Lower leg skin (tissue), 4 donors: ENCODE data around the gene SPATA31C1. TPM values are rescaled to one million over a fixed set of nuclear protein-coding genes. Genes with fewer than 3 reads are reported as not detected.

Experiments used
- DNase-seq, 2 donors: peaks; one replicate each; pipeline ENCODE4 v3.0.0-alpha.2; 2019; ENCODE audit warnings: low spot score in 2 of 2
- H3K4me3 ChIP-seq: fragments of 200-600 bp; sonication (generic); 2 replicates; pipeline ENCODE4 v1.5.1; 2017; ENCODE audit warnings: mild to moderate bottlenecking, low read depth; ENCODE audit not compliant: poor library complexity, severe bottlenecking
- POLR2A ChIP-seq, 2 donors: fragments of 450-650 bp; IDR thresholded peaks; one replicate each; pipeline ENCODE4 v1.6.1; 2016 to 2017; ENCODE audit warnings: antibody characterized with exemption in 2 of 2, mild to moderate bottlenecking in 1 of 2, moderate library complexity in 1 of 2
- WGBS, 2 donors: methylation state at CpG; one replicate each; pipeline ENCODE4 v1.1.5; 2018; 5-methylcytosine and 5-hydroxymethylcytosine counted together
- intact Hi-C: fragments of 100-400 bp; cut with DNase I; formaldehyde crosslinking; loops from one replicate; pipeline ENCODE4 v1.15.0; 2023; ENCODE audit warnings: low total_unique reads
- total RNA-seq, 4 donors: library from RNA; depleted of rRNA; stranded (reverse); fragments of >200 nt; gene quantifications; one replicate each; pipeline ENCODE4 v1.1.0, GENCODE V29; 2016
- TF ChIP-seq, protein P1 (sequence below), 3 donors: fragments of 450-650 bp; IDR thresholded peaks; one replicate each; pipeline ENCODE4 v1.5.1; 2016; ENCODE audit warnings: antibody characterized with exemption in 3 of 3, mild to moderate bottlenecking in 3 of 3, moderate library complexity in 2 of 3

SPATA31C1 gene
- total RNA-seq, 4 donors from 2014 or later, result not detected

DNA sequence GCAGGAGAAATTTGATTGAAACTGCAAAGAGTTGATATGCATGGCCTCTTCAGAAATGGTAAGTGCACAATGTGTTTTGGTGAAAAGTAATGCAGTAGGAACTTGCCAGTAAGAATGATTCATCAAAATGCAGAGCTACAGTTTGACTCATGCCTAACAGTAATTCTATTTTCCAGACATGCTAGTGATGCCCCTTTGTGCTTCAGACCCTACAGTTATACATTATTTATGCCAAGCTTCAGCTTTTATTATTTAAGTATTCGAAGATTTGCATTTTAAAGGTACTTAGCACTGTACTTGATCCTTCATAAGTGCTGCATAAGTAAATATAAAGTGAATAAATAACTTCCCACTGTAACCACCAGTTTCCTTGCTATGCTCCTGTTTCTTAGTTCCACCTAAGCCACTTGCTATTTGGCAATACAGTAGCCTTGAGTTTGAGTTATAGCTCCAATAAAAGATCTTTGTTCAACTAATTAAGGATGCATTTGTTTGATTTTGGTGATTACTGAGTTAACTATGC, 38.7 kb upstream of the SPATA31C1 start:
- DNase-seq, result no peak
- intact Hi-C loops, result no loop called here
- no peak overlapping the region for H3K4me3 ChIP-seq
- WGBS, 2 donors, result 83 to 94% methylated on average over 1 of the region's 1 CpG
- TF ChIP-seq, protein P1, sequence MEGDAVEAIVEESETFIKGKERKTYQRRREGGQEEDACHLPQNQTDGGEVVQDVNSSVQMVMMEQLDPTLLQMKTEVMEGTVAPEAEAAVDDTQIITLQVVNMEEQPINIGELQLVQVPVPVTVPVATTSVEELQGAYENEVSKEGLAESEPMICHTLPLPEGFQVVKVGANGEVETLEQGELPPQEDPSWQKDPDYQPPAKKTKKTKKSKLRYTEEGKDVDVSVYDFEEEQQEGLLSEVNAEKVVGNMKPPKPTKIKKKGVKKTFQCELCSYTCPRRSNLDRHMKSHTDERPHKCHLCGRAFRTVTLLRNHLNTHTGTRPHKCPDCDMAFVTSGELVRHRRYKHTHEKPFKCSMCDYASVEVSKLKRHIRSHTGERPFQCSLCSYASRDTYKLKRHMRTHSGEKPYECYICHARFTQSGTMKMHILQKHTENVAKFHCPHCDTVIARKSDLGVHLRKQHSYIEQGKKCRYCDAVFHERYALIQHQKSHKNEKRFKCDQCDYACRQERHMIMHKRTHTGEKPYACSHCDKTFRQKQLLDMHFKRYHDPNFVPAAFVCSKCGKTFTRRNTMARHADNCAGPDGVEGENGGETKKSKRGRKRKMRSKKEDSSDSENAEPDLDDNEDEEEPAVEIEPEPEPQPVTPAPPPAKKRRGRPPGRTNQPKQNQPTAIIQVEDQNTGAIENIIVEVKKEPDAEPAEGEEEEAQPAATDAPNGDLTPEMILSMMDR (IDR thresholded peaks at IDR 0.05), result no peak
- no peak for TF ChIP-seq POLR2A (IDR thresholded peaks at IDR 0.05)

DNA sequence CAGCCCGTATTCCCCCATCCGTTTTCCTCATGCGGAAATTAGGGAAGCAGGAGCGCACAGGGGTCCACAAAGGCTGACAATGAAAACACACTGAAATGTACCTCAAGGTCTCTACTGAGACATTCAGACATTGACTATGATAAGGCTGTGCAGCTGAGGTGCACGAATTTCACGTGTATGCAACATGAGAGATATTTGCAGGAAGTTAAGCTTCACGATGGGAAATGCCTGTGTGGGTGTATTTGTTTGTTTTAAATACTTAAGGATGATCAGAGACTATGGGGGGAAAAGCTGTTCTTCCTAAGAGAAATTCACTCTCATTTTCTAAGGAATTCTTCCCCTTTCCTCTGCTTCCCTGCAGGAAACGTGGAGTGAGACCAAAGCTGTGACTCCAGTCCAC, 37.6 kb upstream of the SPATA31C1 start:
- TF ChIP-seq POLR2A (IDR thresholded peaks at IDR 0.05), result no peak
- TF ChIP-seq, protein P1 (IDR thresholded peaks at IDR 0.05), result no peak
- DNase-seq, result no peak
- intact Hi-C loops, result no loop called here
- no peak overlapping the region for H3K4me3 ChIP-seq
- WGBS, 2 donors, result 66 to 71% methylated on average over 8 of the region's 8 CpGs

DNA sequence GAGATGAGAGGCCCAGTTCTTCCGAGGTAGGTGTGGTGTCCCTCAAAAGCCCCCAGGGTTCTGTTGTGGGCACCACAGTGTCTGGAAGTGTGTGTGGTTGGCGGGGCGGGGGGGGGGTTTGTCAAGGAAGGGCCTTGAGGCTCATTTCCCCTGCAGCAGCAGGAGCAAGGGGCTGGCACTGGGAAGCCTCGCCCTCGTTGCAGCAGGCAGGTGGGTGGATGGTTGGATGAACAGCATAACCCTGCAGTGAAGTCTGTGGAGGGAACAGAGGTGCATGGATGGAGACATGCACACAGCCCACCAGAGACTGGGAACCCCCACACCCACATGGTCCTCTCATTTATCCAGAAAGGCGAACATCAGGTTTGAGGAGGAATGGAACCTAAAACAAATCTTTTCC, 37.1 kb upstream of the SPATA31C1 start:
- TF ChIP-seq POLR2A (IDR thresholded peaks at IDR 0.05), result no peak
- TF ChIP-seq, protein P1 (IDR thresholded peaks at IDR 0.05), result no peak
- 64 to 68% methylated on average over 6 of the region's 6 CpGs for WGBS, 2 donors
- intact Hi-C loops, result no loop called here
- DNase-seq, result no peak
- no peak overlapping the region for H3K4me3 ChIP-seq

DNA sequence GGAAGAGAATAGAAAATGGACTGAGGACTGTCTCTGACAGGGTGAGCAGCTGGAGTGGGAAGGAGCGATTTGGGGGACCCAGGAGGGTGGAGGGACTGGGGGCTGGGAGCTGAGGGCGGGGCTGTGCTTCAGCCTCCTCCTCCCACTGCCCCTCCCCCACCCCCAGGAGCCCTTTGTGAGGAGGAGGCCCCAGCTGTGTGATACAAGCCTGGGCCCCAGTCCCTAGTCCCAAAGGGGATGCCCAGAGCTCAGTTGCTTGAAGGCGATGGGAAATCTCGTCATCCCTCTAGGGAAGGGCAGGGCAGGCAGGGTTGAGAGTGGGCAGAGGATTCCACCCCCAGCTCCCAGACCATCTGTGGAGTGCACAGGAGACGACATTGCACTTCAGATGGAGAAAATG, 35.1 kb upstream of the SPATA31C1 start, which contains the start of gene SPATA31E1:
SPATA31E1 (plus strand) TSS at position 251 of the 400 bp plus-strand sequence; CDS start at position 266, 15 bp downstream.
- intact Hi-C loops, result no loop called here
- TF ChIP-seq POLR2A (IDR thresholded peaks at IDR 0.05), result no peak
- TF ChIP-seq, protein P1 (IDR thresholded peaks at IDR 0.05), result no peak
- no peak for DNase-seq
- WGBS, 2 donors, result 66 to 68% methylated on average over 3 to 5 of the region's 5 CpGs
- H3K4me3 ChIP-seq, result no peak within 1 kb of the TSS

DNA sequence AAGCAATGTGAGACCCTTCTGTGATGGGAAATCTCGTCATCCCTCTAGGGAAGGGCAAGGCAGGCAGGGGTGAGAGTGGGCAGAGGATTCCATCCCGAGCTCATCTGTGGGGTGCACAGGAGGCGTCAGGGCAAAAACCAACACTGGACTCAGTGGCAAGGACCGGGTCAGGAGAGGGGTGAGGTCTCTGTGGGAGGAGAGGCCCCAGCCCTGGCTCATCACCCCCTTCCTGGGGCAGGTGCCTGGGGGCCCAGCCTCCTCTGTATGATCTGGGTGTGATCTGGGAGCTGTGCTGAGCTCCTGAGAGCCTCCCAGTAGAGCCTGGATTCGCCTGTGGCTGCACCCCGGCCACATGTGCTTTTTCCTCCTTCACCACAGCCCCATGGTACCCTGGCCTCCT, 34.5 kb upstream of the SPATA31C1 start:
- DNase-seq, result no peak
- TF ChIP-seq, protein P1 (IDR thresholded peaks at IDR 0.05), result no peak
- no peak for TF ChIP-seq POLR2A (IDR thresholded peaks at IDR 0.05)
- 79 to 89% methylated on average over 6 of the region's 6 CpGs for WGBS, 2 donors
- intact Hi-C loops, result no loop called here
- no peak overlapping the region for H3K4me3 ChIP-seq

DNA sequence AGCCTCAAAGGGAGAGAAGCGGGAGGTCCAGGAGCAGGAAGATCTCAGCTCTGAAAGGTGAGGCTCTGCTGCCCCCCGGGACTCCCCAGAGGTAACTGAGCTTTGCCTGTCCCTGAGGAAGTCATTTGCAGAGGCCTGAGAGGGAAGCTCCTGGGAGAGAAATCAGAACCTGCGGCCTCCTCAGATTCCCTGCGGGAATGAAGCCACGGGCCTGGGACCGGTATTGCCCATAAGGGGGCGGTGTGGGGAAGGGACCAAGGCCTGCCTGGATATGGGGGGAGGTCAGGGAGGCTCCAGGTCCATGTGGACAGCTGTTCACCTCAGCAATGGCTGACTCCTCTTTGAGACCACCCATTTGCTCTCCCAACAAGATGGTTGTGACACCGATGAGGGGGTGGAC, 33.8 kb upstream of the SPATA31C1 start:
- no peak for DNase-seq
- no peak overlapping the region for H3K4me3 ChIP-seq
- TF ChIP-seq, protein P1 (IDR thresholded peaks at IDR 0.05), result no peak
- TF ChIP-seq POLR2A (IDR thresholded peaks at IDR 0.05), result no peak
- intact Hi-C loops, result no loop called here
- 78 to 86% methylated on average over 8 of the region's 8 CpGs for WGBS, 2 donors
